CMK (cell line): ENCODE data around the gene ACOT8.
A peak's percentile ranks its signal among the peaks of the same experiment; 100 is the strongest.
"Not testable (repeated sequence)": the region's sequence is repeated elsewhere in the genome, so short reads cannot be mapped to it uniquely, and the experiment has no call there.

Experiments used
- DNase-seq: peaks from one replicate; pipeline ENCODE4 v3.0.0-alpha.2; 2010; ENCODE audit warnings: low read depth

ACOT8 gene

DNA sequence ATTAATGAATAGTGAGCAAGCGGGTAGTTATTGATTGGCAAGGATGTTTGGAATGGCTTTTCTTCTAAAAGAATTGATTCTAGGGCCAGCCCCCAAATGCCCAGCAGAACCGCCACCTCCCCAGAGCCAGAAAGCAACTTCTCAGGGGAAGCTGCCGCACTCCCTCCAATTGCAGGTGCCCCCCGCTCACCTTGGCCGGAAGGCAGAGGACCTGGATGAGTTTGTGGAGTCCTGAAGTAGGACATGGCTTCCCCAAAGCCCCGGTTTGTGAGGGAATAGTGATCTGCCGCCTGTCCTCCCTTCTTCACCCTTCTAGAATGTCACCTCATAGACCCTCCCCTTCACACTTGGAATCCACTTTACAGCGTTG lies 30.1 kb upstream of the ACOT8 start, which contains the start of gene SPATA25:
Gene SPATA25 (minus strand): TSS at position 277 of the 370 bp plus-strand sequence. CDS start 32 bp downstream, at position 245.
- DNase-seq: no peak

- no peak for DNase-seq
These were observed 29.6 kb upstream of the ACOT8 start for GRCh38 chr20:45886590-45887345.

DNA sequence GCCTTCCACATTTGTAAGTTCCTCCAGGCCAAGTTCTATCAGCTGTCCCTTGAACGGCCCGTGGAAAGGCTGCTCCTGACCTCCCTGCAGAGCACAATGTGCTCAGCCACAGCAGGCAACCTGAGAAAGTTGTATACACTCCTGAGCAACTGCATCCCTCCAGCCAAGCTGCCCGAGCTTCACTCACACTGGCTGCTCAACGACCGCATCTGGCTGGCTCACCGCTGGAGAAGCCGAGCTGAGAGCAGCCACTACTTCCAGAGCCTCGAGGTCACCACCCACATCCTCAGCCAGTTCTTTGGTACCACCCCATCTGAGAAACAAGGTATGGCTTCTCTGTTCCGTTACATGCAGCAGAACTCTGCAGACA lies 25.9 kb upstream of the ACOT8 start:
- no peak for DNase-seq

GRCh38 chr20:45882469-45883099 lies 25.4 kb upstream of the ACOT8 start:
- no peak for DNase-seq

GRCh38 chr20:45880988-45881788 lies 24.0 kb upstream of the ACOT8 start, which contains the start of gene ZSWIM1:
TSS of gene ZSWIM1 (plus strand) at chr20:45881227. CDS start at chr20:45882593, 1,366 bp downstream.
- DNase-seq: peak; percentile 99

DNA sequence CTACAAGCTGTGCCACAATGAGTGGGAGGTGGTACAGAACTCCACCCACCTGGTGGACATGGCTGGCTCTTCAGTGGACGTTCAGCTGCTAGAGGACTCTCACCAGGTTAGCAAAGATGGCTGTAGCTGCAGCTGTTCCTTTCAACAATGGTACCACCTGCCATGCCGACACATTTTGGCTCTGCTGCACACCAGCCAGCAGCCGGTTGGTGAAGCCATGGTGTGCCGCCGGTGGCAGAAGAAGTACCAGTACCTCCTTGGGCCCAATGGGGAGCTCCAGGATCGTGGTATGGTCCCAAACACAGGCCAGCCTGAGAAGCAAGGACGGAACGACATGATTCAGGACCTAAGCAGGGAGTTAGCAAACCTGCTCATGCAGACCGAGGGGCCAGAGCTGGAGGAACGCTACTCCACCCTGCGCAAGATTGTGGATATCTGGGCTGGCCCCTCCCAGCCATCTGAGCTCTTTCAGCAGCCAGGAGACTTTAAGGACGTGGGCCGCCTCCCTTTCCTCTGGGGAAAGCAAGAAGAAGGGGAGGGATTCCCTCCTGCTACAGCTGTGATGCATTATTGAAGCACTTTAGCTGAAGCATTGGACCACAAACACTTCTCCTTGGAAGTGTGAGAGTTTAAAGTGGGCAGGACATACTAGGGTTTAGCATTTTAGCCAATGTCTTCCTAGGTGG lies 21.0 kb upstream of the ACOT8 start:
- DNase-seq: no peak

DNA sequence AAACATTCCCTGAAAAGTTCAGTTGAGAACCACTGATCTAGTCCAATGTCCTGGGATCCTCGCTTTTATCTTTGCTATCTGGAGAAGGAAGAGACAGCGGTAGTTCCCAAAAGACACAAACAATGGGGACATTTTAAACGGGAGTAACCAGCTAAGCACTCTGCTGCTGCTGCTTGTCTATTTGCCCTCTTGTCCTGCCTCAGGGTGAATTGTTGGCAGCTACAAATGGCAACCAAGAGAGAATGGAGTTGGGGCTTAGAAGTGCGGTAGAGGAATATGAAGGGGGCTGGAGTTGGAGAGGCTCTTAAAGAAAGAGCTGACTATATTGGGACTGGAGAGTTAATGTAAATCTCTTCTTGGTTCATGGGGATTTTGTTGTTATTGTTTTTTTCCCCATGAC lies 17.4 kb upstream of the ACOT8 start:
- DNase-seq: no peak

DNA sequence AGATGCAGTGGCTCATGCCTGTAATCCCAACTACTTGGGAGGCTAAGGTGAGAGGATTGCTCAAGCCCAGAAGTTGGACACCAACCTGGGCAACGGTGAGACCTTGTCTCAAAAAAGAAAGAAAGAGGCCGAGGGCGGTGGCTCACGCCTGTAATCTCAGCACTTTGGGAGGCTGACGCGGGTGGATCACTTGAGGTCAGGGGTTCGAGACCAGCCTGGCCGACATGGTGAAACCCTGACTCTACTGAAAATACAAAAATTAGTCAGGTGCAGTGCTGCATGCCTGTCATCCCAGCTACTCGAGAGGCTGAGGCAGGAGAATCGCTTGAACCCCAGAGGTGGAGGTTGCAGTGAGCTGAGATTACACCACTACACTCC lies 16.9 kb upstream of the ACOT8 start:
- DNase-seq: not testable (repeated sequence)

- DNase-seq: no peak
These were observed 16.4 kb upstream of the ACOT8 start for GRCh38 chr20:45873409-45874103.

- DNase-seq: no peak
These were observed 15.4 kb upstream of the ACOT8 start for GRCh38 chr20:45872626-45873025.

GRCh38 chr20:45867819-45868176 lies 10.6 kb upstream of the ACOT8 start:
- DNase-seq: no peak

GRCh38 chr20:45867136-45867818 lies 10.1 kb upstream of the ACOT8 start:
- no peak for DNase-seq

DNA sequence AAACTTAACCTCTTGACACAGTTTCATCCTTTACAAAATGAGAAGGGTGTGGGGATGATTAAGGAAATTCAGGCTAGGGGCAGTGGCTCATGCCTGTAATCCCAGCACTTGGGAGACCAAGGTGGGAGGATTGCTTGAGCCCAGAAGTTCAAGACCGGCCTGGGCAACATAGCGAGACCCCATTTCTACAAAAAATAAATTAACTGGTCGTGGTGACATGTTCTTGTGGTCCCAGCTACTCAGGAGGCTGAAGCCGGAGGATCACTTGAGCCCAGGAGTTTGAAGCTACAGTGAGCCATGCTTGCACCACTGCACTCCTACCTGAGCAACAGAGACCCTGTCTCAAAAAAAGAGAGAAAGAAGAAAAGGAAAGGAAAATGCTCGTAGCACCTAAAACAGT lies 9.3 kb upstream of the ACOT8 start:
- no peak for DNase-seq

- no peak for DNase-seq
These were observed 6.6 kb upstream of the ACOT8 start for GRCh38 chr20:45863543-45864470.

- no peak for DNase-seq
These were observed 4.3 kb upstream of the ACOT8 start for GRCh38 chr20:45861221-45862075.

GRCh38 chr20:45860560-45861220 lies 3.5 kb upstream of the ACOT8 start:
- no peak for DNase-seq

- DNase-seq: no peak
These were observed 2.7 kb upstream of the ACOT8 start for GRCh38 chr20:45859916-45860315.

DNA sequence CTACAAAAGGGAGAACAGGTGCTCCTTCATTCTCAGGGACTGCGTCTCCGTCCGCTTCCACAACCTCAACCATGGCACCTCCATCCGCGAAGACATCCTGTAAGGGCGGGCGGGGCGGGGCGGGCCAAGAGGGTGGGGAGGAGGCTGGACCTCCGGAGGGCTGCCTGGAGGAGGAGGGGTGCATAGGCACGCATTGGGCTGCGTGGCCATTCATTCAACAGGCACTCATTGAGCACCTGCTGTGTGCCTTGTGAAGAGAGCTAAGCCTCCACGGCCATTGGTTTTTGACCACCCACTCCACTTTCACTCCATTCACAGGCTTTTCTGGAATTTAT lies 657 bp upstream of the ACOT8 start:
- DNase-seq: no peak

- DNase-seq: no peak
These were observed 3.7 kb downstream of the ACOT8 start for GRCh38 chr20:45853484-45853883.
